Naive thymus-derived CD8-positive, alpha-beta T cell (primary cell): Measurements from ENCODE around the gene GLP2R. TPM values are rescaled to one million over a fixed set of nuclear protein-coding genes. Genes with fewer than 3 reads are reported as not detected.

Experiments
- ATAC-seq, 2 donors: fragments of 150-1000 bp; cut with Tn5 transposase in 1 of 2; sonication (Bioruptor Pico), chemical (Tn5 transposase) in 1 of 2; 1 replicate in 1 of 2; 2 replicates in 1 of 2; pipeline ENCODE4 v1.10.0; 2021; ENCODE audit warnings: mild to moderate bottlenecking in 2 of 2, moderate library complexity in 2 of 2
- POLR2A ChIA-PET: fragments of 350-600 bp; sonication (Branson Sonifier 250); formaldehyde crosslinking; loops from one replicate; lab custom pipeline; 2021; ENCODE audit warnings: antibody characterized with exemption; lab: Charles Lee
- DNase-seq, 10 donors: peaks; one replicate each; pipeline versions ENCODE4 v3.0.0 to v3.0.0-alpha.2; 2020 to 2022
- H3K27ac Mint-ChIP-seq, 10 donors: one replicate each; pipeline ENCODE4 v1.8.0; 2020 to 2022; ENCODE audit warnings: mild to moderate bottlenecking in 10 of 10, mixed read lengths in 10 of 10, moderate library complexity in 4 of 10, inconsistent platforms in 1 of 10
- H3K27me3 Mint-ChIP-seq, 5 donors: one replicate each; pipeline ENCODE4 v1.8.0; 2021 to 2022; ENCODE audit warnings: mixed read lengths in 5 of 5
- H3K36me3 Mint-ChIP-seq, 3 donors: one replicate each; pipeline ENCODE4 v1.8.0; 2020 to 2022; ENCODE audit warnings: mixed read lengths in 3 of 3, mild to moderate bottlenecking in 2 of 3, inconsistent platforms in 1 of 3
- H3K4me1 Mint-ChIP-seq, 4 donors: one replicate each; pipeline ENCODE4 v1.8.0; 2021 to 2022; ENCODE audit warnings: mixed read lengths in 4 of 4
- H3K4me3 Mint-ChIP-seq, 10 donors: one replicate each; pipeline ENCODE4 v1.8.0; 2020 to 2022; ENCODE audit warnings: mild to moderate bottlenecking in 10 of 10, mixed read lengths in 10 of 10, moderate library complexity in 6 of 10, inconsistent platforms in 1 of 10
- H3K9me3 Mint-ChIP-seq, 9 donors: one replicate each; pipeline ENCODE4 v1.8.0; 2020 to 2022; ENCODE audit warnings: mixed read lengths in 9 of 9, mild to moderate bottlenecking in 3 of 9, inconsistent platforms in 1 of 9, moderate library complexity in 1 of 9
- polyA plus RNA-seq, 3 donors: library from polyadenylated mRNA; unstranded; fragments of 300-500 nt; fragmentation: Illumina TruSeq; gene quantifications; one replicate each; pipeline ENCODE4 v1.2.3, GENCODE V29; 2021
- total RNA-seq, 8 experiments: library from RNA in 2 of 8; stranded (reverse) in 2 of 8; gene quantifications; one replicate each; pipeline ENCODE4 v1.2.3 and lab custom pipeline; 2021 to 2026

GLP2R gene
- total and polyA plus RNA-seq, 5 experiments from 2014 or later: not detected

DNA sequence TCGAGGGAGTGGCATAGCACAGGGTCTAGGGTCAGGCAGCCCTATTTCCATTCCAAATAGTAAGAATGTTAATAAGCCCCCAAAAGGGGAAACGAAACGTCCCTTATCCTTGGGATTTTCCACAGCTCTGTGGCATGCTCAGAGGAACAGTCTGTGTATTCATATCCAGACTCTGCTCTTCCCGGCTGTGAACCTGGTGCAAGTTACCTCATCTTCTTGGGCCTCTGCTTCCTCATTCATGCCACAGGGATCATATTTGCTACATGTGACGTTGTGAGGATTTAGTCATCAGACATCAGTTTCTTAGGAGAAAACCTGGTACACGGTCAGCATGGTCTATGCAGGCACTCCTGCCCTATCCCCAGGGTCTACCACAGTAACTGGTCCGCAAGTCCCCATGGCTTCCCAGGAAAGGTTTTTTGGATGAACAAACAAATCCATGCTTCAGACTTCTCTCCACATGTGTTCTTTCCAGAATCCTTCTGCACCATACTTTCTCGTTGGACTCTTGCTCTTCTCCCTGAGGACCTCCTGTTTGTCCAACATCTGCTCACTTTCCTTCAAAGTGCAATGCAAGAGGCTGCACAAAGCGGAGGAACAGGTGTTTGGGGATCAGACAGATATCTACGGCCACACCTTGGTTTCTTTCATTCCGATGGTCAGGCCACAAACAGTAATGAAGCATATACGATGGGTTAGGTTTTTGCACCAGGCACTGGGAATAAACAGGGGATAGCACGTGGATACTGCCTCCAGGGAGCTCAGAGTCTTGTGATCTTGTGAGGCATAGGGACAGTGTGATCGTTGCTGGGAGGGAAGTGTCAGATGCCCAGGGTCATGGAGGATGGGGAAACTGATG lies 17.7 kb downstream of the GLP2R start:
- Mint-ChIP-seq H3K27me3 (peaks cover 6 to 34% (median 24%) of the 10 kb centered on the region in 5 donors), H3K9me3 (peaks cover 0 to 1% (median 0%) of the 10 kb centered on the region in 9 donors), H3K36me3 (no peaks in the 10 kb centered on the region), H3K4me1 (no peaks in the 10 kb centered on the region), H3K4me3 (no peak overlapping the region), H3K27ac (peak overlapping the region in 1 of 10 donors; percentile 45)
- DNase-seq: no peak
- POLR2A ChIA-PET: no interaction called here
- no peak for ATAC-seq

DNA sequence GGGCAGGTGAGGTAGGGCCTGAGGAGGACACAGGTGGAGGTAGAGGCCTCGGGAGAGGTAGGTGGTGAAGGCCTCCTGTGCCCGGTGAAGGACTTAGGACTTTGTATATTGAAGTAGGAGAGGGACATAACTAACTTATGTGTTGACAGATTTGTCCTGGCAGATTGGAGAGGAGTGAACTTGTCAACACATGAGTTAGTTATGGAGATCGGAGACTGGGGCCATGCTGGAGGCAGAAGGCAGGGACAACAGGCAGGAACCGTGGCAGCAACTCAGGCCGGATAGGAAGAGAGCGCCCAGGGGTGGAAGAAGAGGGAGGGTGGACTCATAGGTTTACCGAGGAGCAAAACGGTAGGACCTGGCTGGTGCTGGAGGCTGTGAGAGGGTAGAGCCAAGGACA lies 18.4 kb downstream of the GLP2R start:
- H3K36me3 Mint-ChIP-seq: no peaks in the 10 kb centered on the region
- no peak overlapping the region for H3K4me3 Mint-ChIP-seq
- H3K27me3 Mint-ChIP-seq: peaks cover 10 to 26% (median 21%) of the 10 kb centered on the region in 5 donors
- peak overlapping the region in 1 of 10 donors; percentile 45 for H3K27ac Mint-ChIP-seq
- H3K4me1 Mint-ChIP-seq: no peaks in the 10 kb centered on the region
- DNase-seq (no peak), ATAC-seq (no peak)
- POLR2A ChIA-PET: no interaction called here
- peaks cover 0 to 1% (median 0%) of the 10 kb centered on the region in 9 donors for H3K9me3 Mint-ChIP-seq

DNA sequence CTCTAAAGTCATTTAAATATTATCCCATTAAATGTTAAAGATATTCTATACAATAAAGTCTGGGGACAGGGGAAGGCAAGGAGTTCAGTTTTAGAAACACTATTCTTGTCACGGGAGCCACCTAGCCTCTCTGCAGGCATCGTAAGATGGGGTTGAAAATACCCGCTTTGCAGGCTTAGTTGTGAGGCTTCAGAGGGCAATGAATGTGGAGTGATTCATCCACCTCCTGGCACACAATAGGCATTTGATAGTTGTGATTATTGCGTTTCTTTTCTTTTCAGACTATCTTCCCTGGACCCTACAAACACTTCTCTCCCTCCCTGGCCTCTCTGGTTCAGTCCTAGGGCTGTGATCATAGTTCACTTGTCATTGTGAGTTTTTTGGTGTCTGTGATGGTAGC lies 19.6 kb downstream of the GLP2R start:
- Mint-ChIP-seq H3K27me3 (peaks cover 9 to 18% (median 12%) of the 10 kb centered on the region in 5 donors), H3K27ac (no peak overlapping the region), H3K36me3 (no peaks in the 10 kb centered on the region), H3K4me3 (no peak overlapping the region), H3K4me1 (no peaks in the 10 kb centered on the region), H3K9me3 (peaks cover 0 to 1% (median 0%) of the 10 kb centered on the region in 9 donors)
- POLR2A ChIA-PET: no interaction called here
- DNase-seq (no peak), ATAC-seq (no peak)

DNA sequence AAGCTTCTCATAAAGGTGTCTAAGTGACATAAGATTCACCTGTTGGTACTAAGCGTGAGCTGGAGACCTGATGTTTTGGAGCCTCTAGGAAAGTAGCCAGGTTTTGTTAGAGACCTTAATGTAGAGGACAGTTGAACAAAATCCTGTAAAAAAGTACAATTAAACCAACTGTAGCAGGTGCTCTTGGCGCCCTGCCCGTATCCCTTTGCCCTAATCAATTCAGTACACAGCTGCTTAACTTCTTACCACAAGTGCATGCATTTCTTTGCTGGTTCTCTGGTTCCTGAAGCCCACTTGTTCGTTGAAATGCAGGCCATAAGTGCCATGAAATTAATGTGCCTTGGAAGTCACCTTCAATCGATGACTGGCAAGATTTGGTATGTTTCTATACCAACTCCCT lies 24.4 kb downstream of the GLP2R start:
- Mint-ChIP-seq H3K4me3 (no peak overlapping the region), H3K27ac (no peak overlapping the region), H3K4me1 (peaks cover 0 to 1% (median 0%) of the 10 kb centered on the region in 4 donors), H3K27me3 (peaks cover 0 to 14% (median 2%) of the 10 kb centered on the region in 5 donors), H3K36me3 (peaks cover 0 to 4% (median 0%) of the 10 kb centered on the region in 3 donors), H3K9me3 (peaks cover 0 to 7% (median 2%) of the 10 kb centered on the region in 9 donors)
- no peak for ATAC-seq
- DNase-seq: no peak
- POLR2A ChIA-PET: no interaction called here

DNA sequence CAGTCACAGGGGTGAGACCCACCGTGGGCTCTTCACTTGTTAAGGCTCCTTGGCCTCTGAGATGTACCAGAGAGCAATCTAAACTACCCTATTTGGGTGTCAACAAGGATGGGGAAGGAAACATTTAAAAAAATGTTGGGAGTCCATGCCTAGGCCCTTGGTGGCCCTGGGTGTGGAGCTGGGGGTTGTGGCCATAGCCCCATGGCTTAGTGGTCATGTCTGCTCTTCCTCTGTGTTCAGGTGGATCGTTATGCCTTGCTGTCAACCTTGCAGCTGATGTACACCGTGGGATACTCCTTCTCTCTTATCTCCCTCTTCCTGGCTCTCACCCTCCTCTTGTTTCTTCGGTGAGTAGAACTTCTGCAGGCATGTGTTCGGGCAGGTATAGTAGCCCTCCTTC lies 28.5 kb downstream of the GLP2R start:
- peaks cover 0 to 26% (median 7%) of the 10 kb centered on the region in 9 donors for H3K9me3 Mint-ChIP-seq

DNA sequence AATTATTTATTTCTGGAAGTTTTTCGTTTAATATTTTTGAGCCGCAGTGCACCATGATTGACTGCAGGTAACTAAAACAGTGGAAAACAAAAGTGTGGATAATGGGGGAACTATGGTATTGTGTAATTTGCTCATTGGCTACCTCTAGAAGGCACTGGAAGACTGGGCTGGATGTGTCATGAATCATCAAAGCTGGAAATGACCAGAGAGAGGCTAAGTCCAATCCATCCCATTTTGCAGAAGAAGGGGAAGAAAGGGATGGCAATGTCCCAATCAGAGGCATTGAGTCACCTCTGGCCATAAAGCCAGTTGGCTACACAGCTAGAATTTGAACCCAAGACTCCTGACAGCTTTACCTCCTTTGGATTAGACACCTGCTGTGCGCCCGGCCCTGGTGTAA lies 29.3 kb downstream of the GLP2R start:
- ATAC-seq (no peak), DNase-seq (no peak)
- H3K4me3 Mint-ChIP-seq: no peak overlapping the region
- H3K36me3 Mint-ChIP-seq: peaks cover 0 to 12% (median 0%) of the 10 kb centered on the region in 3 donors
- peaks cover 0 to 13% (median 3%) of the 10 kb centered on the region in 5 donors for H3K27me3 Mint-ChIP-seq
- POLR2A ChIA-PET: no interaction called here
- no peak overlapping the region for H3K27ac Mint-ChIP-seq
- H3K9me3 Mint-ChIP-seq: peaks cover 0 to 31% (median 9%) of the 10 kb centered on the region in 9 donors
- peaks cover 0 to 1% (median 0%) of the 10 kb centered on the region in 4 donors for H3K4me1 Mint-ChIP-seq

More for the DNA sequence above, 28.5 kb downstream of the GLP2R start:
- Mint-ChIP-seq H3K27ac (no peak overlapping the region), H3K27me3 (peaks cover 0 to 13% (median 3%) of the 10 kb centered on the region in 5 donors), H3K4me3 (no peak overlapping the region), H3K36me3 (peaks cover 0 to 12% (median 0%) of the 10 kb centered on the region in 3 donors), H3K4me1 (peaks cover 0 to 1% (median 0%) of the 10 kb centered on the region in 4 donors)
- no peak for DNase-seq
- ATAC-seq: no peak
- POLR2A ChIA-PET: no interaction called here

DNA sequence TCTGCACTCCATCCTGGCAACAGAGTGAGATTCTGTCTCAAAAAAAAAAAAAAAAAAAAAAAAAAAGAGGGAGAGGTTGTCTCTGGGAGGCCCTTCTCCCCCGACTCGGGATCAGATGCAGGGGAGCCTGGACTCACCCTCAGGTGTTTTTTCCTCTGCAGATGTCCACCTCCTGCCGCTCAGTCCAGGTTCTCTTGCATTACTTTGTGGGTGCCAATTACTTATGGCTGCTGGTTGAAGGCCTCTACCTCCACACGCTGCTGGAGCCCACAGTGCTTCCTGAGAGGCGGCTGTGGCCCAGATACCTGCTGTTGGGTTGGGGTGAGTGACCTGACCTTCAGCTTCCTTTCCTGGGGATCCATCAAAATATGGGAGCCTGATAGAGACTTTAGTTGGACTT lies 34.1 kb downstream of the GLP2R start:
- H3K27me3 Mint-ChIP-seq: peaks cover 0 to 9% (median 3%) of the 10 kb centered on the region in 5 donors
- POLR2A ChIA-PET: no interaction called here

DNA sequence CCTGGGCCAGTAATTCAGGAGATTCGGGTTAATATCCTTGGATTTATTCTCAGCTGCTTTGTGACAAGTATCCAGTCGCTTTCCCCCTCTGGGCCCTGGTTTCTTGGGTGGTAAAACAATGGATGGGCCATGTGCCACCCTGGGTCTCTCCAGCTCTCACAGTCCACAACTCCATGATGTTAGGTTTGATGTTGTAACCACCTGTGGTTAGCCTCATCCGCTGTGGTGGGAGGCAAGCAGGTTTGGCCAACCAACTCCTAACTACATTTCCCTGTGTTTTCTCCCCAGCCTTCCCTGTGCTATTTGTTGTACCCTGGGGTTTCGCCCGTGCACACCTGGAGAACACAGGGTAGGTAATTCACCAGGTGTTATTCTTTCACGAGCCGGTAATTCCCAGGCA lies 35.1 kb downstream of the GLP2R start:
- no peak for DNase-seq
- no peaks in the 10 kb centered on the region for H3K4me1 Mint-ChIP-seq
- no peak overlapping the region for H3K4me3 Mint-ChIP-seq
- H3K27me3 Mint-ChIP-seq: peaks cover 0 to 12% (median 4%) of the 10 kb centered on the region in 5 donors
- peaks cover 0 to 51% (median 20%) of the 10 kb centered on the region in 9 donors for H3K9me3 Mint-ChIP-seq
- no peak overlapping the region for H3K27ac Mint-ChIP-seq
- POLR2A ChIA-PET: no interaction called here
- no peak for ATAC-seq
- peaks cover 0 to 20% (median 0%) of the 10 kb centered on the region in 3 donors for H3K36me3 Mint-ChIP-seq

More for the DNA sequence above, 34.1 kb downstream of the GLP2R start:
- Mint-ChIP-seq H3K4me3 (no peak overlapping the region), H3K9me3 (peaks cover 0 to 51% (median 17%) of the 10 kb centered on the region in 9 donors), H3K4me1 (no peaks in the 10 kb centered on the region), H3K27ac (no peak overlapping the region), H3K36me3 (peaks cover 0 to 13% (median 0%) of the 10 kb centered on the region in 3 donors)
- ATAC-seq: no peak
- no peak for DNase-seq

DNA sequence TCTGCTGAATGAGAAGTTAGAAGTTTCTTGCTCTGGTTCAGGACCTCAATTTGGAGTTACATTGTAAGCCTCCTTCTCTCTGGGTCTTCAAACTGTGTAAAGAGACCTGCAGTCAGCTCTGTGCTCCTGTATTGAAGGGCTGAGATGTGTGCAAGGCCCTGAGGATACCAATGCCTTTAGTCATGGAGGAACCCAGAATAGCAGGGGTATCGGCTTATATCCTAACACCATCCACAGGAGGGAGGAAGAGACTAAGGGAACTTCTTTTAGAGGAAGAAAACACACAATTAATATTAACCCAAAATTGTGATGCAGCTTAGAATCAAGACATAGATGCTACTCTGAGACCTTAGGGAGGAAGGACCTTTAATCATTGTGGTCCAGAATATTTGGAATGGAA lies 36.5 kb downstream of the GLP2R start:
- no peak overlapping the region for H3K4me3 Mint-ChIP-seq
- DNase-seq (no peak), ATAC-seq (no peak)
- H3K27me3 Mint-ChIP-seq: peaks cover 0 to 12% (median 4%) of the 10 kb centered on the region in 5 donors
- POLR2A ChIA-PET: no interaction called here
- no peaks in the 10 kb centered on the region for H3K4me1 Mint-ChIP-seq
- H3K9me3 Mint-ChIP-seq: peaks cover 0 to 50% (median 20%) of the 10 kb centered on the region in 9 donors
- peaks cover 0 to 20% (median 0%) of the 10 kb centered on the region in 3 donors for H3K36me3 Mint-ChIP-seq
- H3K27ac Mint-ChIP-seq: no peak overlapping the region

DNA sequence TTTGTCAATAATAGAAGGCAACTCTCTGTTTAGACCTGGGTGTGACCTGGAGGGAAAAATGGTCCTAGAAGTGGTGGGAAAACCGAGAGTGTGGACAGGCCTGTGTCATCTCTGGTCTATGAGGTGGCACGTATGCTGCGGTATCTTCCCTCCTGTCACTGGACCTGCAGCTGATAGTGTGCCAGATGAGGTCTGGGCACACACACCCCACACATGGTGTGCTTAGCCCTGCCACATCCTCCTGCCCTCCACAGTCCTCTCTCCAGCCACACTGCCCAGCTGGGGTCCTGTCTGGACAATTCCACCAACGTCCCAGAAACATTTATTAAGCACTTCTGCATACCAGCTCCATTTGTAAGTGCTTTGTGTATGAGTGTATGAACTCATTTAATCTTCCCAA lies 37.2 kb downstream of the GLP2R start:
- Mint-ChIP-seq H3K27ac (no peak overlapping the region), H3K4me1 (no peaks in the 10 kb centered on the region), H3K36me3 (peaks cover 0 to 20% (median 0%) of the 10 kb centered on the region in 3 donors), H3K4me3 (no peak overlapping the region), H3K9me3 (peaks cover 0 to 43% (median 20%) of the 10 kb centered on the region in 9 donors), H3K27me3 (peaks cover 0 to 12% (median 4%) of the 10 kb centered on the region in 5 donors)
- DNase-seq (no peak), ATAC-seq (no peak)
- POLR2A ChIA-PET: no interaction called here

DNA sequence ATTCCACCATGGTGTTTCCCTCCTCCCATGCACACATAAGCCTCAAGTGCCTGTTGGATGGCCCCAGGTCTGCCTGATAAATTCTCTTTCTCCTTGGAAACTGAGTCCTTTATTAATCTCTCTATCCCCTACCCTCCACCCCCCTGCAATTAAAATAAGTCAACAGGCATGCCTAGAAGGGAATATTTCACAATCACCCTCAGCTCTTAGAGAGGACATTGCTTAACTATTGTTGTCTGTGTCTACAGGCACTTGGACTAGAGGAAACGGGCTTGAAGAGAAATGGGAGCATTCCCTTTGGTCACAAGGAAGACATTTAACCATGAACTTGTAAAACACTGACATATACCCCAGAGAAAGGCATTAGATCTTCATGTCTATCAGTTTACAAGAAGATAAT lies 39.9 kb downstream of the GLP2R start:
- Mint-ChIP-seq H3K36me3 (peaks cover 0 to 12% (median 0%) of the 10 kb centered on the region in 3 donors), H3K9me3 (peaks cover 0 to 20% (median 11%) of the 10 kb centered on the region in 9 donors), H3K4me1 (no peaks in the 10 kb centered on the region), H3K27ac (no peak overlapping the region), H3K27me3 (peaks cover 0 to 20% (median 7%) of the 10 kb centered on the region in 5 donors), H3K4me3 (no peak overlapping the region)
- ATAC-seq (no peak), DNase-seq (no peak)
- POLR2A ChIA-PET: no interaction called here

DNA sequence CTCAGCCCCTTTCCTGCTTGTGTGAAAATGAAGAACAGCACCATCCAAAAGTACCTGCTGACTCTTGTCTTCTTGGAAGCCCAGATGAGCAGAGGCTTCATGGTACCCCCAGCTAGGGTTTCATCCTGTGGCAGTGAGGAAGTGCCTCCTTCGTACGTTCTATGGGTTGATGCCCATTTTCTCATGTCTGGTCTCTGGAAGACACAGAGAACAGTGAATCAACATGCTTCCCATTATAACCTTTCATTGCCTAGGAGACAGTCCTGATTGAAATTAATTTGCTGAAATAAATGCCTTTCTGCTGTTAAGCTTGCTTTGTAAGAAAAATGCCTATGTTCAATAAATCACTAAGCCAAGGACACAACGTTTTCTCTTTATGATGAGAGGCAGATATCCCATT lies 42.8 kb downstream of the GLP2R start:
- Mint-ChIP-seq H3K9me3 (peaks cover 0 to 10% (median under 1%) of the 10 kb centered on the region in 9 donors), H3K4me1 (no peaks in the 10 kb centered on the region), H3K27me3 (peaks cover 0 to 21% (median 10%) of the 10 kb centered on the region in 5 donors), H3K27ac (no peak overlapping the region), H3K4me3 (no peak overlapping the region), H3K36me3 (peaks cover 0 to 6% (median 0%) of the 10 kb centered on the region in 3 donors)
- DNase-seq (no peak), ATAC-seq (no peak)
- POLR2A ChIA-PET: no interaction called here

DNA sequence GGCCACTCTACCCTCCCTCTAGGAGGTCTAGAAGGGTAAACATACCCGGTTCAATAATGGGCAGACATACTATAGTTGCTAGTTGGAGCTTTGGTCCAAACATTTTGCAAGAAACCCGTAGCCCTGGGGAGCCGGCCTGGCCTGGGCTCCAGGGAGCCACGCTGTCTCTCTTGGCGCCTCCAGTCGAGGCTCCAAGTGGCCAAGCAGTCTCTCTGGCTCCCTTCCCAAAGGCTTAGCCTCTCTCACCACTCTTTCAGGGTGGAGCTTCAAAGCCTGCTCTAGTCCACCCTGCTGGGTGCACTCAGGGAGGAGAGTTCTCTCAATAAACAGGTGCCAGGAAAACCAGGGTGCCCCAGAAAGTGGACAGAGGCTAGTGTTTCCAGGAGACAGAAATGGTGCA lies 47.1 kb downstream of the GLP2R start:
- POLR2A ChIA-PET: no interaction called here
- DNase-seq (no peak), ATAC-seq (no peak)
- Mint-ChIP-seq H3K9me3 (no peaks in the 10 kb centered on the region), H3K4me1 (no peaks in the 10 kb centered on the region), H3K36me3 (no peaks in the 10 kb centered on the region), H3K27me3 (peaks cover 1 to 30% (median 15%) of the 10 kb centered on the region in 5 donors), H3K27ac (peak overlapping the region in 1 of 10 donors; percentile 37), H3K4me3 (no peak overlapping the region)
